H4 (cell line): ENCODE data around the gene TYW1B. TPM values are rescaled to one million over a fixed set of nuclear protein-coding genes. Genes with fewer than 3 reads are reported as not detected.
"Not testable (repeated sequence)": the region's sequence is repeated elsewhere in the genome, so short reads cannot be mapped to it uniquely, and the experiment has no call there.

Source experiments
- DNase-seq: peaks from one replicate; pipeline ENCODE4 v3.0.0-alpha.2; 2015; ENCODE audit warnings: low spot score
- total RNA-seq: library from RNA; depleted of rRNA; stranded (reverse); fragments of >200 nt; shearing (Covaris generic); gene quantifications from 2 replicates; pipeline ENCODE4 v1.2.3, GENCODE V29; 2014

The TYW1B gene
- total RNA-seq, 1 experiment from 2014 or later, result 0.66 TPM

DNA sequence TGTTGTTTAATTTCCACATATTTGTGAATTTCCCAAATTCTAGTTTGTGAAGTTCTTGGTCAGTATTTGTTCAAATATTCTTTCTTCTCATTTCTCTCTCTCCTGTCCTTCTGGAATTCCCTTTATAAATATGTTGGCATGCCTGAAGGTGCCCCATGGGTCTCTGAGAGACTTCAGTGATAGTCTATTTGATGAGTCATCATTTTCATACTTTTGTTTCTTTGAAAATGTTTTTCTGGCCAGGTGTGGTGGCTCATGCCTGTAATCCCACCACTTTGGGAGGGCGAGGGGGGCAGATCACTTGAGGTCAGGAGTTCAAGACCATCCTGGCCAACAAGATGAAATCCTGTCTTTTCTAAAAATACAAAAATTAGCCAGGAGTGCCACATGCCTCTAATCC is 127.5 kb downstream of the TYW1B start:
- not testable (repeated sequence) for DNase-seq

DNA sequence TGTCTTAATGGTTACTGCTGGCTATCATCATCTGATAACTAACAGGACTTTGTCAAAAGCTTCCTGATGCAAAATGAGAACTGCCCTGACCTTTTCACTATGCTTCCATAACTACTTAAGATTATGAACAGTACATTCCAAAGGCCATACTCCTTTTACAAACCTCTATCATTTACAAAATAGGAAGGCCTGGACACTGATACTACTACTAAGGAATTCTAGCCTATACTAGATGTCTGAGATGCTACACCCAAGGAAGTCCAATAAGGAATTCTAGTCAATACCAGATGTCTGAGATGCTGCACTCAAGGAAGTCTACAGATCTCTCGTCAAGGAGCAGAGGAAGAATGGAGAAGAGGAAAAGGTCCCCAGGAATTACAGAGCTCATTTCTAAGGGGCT is 130.9 kb downstream of the TYW1B start:
- DNase-seq, result not testable (repeated sequence)

GRCh38 chr7:72696643-72697042 is 131.4 kb downstream of the TYW1B start:
- not testable (repeated sequence) for DNase-seq

- not testable (repeated sequence) for DNase-seq
These were observed 132.5 kb downstream of the TYW1B start for GRCh38 chr7:72695482-72695881.

GRCh38 chr7:72691442-72691841 is 136.6 kb downstream of the TYW1B start:
- not testable (repeated sequence) for DNase-seq

- not testable (repeated sequence) for DNase-seq
These were observed 137.8 kb downstream of the TYW1B start for GRCh38 chr7:72690177-72690576.

DNA sequence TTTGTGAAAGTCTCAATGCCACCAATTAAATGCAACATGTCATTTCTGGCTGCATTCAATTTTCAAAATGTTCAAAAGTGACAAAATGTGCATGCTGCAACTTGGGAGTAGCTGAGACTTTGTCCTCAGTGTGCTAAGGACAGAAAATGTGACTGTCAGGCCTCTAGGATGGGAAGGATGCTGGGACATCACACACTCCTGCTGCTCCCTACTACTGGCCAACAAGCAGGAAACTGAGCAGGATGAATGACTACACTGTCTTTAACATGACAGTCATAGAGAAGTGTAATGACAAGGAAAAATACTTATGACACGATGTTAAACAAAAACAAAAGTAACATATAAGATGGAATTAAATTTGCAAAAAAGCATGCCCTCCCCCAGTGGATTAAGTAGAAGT is 138.7 kb downstream of the TYW1B start:
- not testable (repeated sequence) for DNase-seq

- DNase-seq, result not testable (repeated sequence)
These were observed 146.8 kb downstream of the TYW1B start for GRCh38 chr7:72681211-72681610.

- not testable (repeated sequence) for DNase-seq
These were observed 151.1 kb downstream of the TYW1B start for GRCh38 chr7:72676880-72677279.

DNA sequence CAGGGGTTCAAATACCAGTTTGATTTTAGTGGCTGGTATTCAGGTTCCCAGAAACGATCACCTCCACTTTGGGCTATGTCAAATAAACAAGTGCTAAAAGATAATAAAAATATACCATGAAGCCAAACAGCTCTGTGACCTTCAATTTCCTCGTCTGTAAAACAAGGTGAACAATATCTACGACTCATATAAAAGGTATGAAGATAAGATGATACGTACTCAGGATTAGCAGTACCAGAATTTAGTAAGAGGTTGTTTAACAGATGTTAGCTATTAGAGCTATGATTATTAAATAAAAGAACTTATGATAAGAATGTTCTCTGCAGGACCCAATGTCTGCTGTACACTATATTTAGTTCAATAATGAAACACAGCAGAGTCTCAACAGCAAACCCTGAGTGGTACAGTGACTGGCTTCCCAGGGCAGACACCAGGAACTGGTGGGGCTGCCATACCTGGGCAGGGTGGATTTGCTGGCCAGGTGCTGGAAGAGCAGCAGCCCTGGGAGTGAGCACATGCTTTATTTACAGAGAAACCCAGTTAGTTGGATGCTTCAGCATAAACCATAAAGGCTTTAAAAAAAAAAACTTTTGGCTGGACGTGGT is 151.8 kb downstream of the TYW1B start:
- DNase-seq, result not testable (repeated sequence)

GRCh38 chr7:72675686-72676085 is 152.3 kb downstream of the TYW1B start:
- not testable (repeated sequence) for DNase-seq

DNA sequence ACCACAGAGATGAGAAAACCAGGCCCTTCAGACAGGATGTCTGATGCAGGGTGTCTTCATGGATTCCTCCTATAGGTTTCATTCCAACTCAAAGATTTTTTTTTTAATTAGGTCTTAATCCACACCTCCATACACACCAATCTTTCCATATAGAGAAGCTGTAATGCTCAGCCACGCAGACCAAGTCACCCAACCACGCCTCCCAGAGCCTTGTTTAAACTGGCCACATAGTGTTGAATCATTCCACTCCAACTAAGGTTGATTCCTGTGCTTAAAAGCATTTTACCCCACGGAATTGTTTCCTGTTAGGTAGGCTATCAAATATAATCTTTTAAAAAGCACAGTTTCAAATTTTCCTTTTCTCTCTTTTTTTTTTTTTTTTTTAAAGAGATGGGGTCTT is 153.6 kb downstream of the TYW1B start:
- no peak for DNase-seq

- not testable (repeated sequence) for DNase-seq
These were observed 157.2 kb downstream of the TYW1B start for GRCh38 chr7:72670850-72671249.

GRCh38 chr7:72668435-72668834 is 159.6 kb downstream of the TYW1B start:
- DNase-seq, result not testable (repeated sequence)

- DNase-seq, result not testable (repeated sequence)
These were observed 161.0 kb downstream of the TYW1B start for GRCh38 chr7:72667049-72667448.

- DNase-seq, result not testable (repeated sequence)
These were observed 179.4 kb downstream of the TYW1B start for GRCh38 chr7:72648574-72648973.

DNA sequence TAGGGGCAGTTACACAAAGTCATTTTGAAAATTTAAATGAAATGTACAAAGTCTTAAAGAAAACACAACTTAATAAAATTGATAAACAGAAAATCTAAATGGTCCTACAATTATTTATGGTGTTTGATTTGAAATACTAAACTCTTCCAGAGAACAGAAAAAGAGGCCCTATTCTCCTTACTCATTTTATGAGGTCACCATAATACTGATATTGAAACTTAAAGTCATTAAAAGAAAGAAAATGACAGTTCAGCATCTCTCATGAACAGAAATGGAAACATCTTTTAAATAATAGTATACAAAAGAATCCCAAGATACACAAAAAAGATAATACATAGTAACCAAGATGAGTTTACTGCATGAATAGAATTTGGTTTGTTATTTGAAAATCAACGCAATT is 184.3 kb downstream of the TYW1B start:
- DNase-seq, result not testable (repeated sequence)

- not testable (repeated sequence) for DNase-seq
These were observed 186.3 kb downstream of the TYW1B start for GRCh38 chr7:72641485-72642248.

DNA sequence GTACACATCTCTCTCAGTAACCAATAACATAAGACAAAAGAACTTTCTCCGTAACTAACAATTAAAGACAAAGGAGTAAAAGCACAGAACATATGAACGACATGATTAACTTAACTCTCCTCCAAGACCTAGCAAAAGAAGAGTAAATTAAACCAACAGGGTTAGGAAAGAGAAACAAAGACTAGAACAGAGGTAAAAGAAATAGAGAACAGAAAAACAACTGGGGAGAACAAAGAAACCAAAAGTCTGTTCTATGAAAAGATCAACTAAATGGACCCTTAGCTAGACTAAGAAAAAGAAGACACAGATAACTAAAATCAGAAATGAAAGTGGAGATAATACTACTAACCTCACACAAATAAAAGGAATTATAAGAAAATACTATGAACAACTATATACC is 187.3 kb downstream of the TYW1B start:
- DNase-seq, result not testable (repeated sequence)

DNA sequence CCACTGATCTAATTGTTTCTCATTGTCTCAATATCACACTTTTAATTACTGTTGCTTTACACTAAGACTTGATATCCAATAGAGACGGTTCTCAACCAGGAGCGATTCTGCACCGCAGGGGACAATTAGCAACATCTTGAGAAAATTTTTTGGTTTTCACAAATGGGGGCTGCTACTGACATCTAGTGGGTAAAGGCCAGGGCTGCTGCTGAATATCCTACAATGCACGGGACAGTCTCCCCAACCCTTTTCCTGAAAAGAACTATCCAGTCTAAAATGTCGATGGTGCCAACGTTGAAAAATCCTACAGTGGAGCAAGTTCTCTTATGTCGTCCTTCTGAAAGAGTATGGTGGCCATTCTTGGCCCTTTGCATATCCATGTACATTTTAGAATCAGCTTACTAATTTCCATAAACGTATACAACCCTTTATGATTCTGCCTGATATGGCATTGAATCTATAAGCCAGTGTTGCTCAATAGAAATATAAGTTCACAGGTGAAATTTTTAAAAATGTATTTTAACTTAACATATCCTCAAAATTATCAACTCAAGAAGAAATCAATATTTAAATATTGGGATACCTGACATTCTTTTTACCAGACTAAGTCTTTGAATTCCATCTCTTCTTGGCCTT is 192.6 kb downstream of the TYW1B start:
- not testable (repeated sequence) for DNase-seq

GRCh38 chr7:72632765-72633292 is 195.2 kb downstream of the TYW1B start:
- not testable (repeated sequence) for DNase-seq

DNA sequence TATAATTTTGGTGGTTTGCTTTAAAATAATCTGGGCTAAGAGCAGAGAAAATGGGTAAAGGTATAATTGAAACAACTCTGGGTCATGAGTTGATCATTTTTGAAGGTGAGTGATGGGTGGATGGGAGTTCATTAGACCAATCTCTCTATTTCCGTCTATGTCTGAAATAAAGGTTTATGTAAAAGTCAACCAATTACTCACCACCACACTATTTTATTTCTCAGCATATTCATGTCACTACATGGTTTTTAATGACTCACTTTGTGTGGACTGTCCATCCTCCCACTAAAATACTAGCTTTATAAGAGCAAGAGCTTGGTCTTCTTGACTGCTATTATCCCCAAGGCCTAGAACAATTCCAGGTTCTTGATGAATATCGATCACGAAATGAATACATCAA is 199.6 kb downstream of the TYW1B start:
- DNase-seq, result not testable (repeated sequence)
